ENCODE measurements around the gene TSPAN4. TPM values are rescaled to one million over a fixed set of nuclear protein-coding genes. Genes with fewer than 3 reads are reported as not detected.

TSPAN4 gene
- total and polyA plus RNA-seq, 11 donors, result 22.7 to 93.0 (median 31.3) TPM

DNA sequence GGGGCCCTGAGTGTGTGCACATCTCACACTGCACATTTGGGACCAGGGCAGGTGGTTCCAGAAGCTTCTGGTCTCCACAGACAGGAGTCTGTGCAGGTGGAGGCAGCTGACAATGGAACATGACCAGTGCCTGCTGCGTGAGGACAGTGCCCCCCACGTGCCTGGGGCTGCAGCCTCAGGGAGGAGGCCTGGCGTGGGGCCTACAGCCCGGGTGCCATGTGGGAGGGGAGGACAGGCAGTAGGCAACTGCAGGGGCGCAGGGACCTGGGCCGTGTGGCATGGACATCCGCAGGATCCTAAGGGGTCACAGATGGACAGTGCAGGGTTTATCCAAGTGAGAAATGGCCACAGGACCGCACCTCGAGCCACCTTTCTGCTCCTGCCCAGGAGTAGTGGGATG, 28.8 kb downstream of the TSPAN4 start:
- TF ChIP-seq, protein P1, sequence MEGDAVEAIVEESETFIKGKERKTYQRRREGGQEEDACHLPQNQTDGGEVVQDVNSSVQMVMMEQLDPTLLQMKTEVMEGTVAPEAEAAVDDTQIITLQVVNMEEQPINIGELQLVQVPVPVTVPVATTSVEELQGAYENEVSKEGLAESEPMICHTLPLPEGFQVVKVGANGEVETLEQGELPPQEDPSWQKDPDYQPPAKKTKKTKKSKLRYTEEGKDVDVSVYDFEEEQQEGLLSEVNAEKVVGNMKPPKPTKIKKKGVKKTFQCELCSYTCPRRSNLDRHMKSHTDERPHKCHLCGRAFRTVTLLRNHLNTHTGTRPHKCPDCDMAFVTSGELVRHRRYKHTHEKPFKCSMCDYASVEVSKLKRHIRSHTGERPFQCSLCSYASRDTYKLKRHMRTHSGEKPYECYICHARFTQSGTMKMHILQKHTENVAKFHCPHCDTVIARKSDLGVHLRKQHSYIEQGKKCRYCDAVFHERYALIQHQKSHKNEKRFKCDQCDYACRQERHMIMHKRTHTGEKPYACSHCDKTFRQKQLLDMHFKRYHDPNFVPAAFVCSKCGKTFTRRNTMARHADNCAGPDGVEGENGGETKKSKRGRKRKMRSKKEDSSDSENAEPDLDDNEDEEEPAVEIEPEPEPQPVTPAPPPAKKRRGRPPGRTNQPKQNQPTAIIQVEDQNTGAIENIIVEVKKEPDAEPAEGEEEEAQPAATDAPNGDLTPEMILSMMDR (IDR thresholded peaks at IDR 0.05), result no peak
- no peak for TF ChIP-seq POLR2A (IDR thresholded peaks at IDR 0.05)

DNA sequence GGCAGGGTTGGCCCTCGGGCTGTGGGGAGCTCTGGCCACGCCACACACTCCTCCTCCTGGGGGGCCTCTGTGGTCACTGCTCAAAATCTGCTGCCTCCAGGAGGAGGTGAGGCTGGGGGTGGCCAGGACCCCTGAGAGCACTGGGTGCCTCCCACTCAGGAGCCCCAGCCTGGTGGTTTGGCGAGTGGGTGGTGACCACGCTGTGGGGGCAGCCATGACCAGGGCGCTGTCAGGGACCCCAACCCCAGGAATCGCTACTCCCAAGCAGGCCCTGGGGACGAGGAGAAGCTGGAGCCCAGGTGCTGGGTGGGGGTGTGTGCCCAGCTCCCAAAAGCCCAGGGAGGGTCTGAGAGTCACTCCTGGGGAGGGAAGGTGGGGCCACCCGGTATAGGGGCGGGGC, 30.1 kb downstream of the TSPAN4 start:
- ATAC-seq (no peak), DNase-seq (no peak)
- peaks cover 0 to 12% (median 0%) of the 10 kb centered on the region in 12 donors for H3K4me1 ChIP-seq
- intact Hi-C loops (cut with DNase I), result no loop called here
- no peak overlapping the region for H3K27ac ChIP-seq
- TF ChIP-seq POLR2A (IDR thresholded peaks at IDR 0.05), result no peak
- TF ChIP-seq, protein P1 (IDR thresholded peaks at IDR 0.05), result no peak
- H3K27me3 ChIP-seq, result no peaks in the 10 kb centered on the region
- WGBS, 4 donors, result 90 to 96% (median 92%) methylated on average over 5 to 9 of the region's 9 CpGs
- no peak overlapping the region for H3K4me3 ChIP-seq
- H3K36me3 ChIP-seq, result peaks cover 0 to 10% (median 0%) of the 10 kb centered on the region in 9 donors
- H3K9me3 ChIP-seq, result no peaks in the 10 kb centered on the region

More for the DNA sequence above, 28.8 kb downstream of the TSPAN4 start:
- ATAC-seq (no peak), DNase-seq (no peak)
- H3K4me1 ChIP-seq, result peaks cover 0 to 4% (median 0%) of the 10 kb centered on the region in 12 donors
- no peak overlapping the region for H3K4me3 ChIP-seq
- WGBS, 4 donors, result 74 to 78% (median 76%) methylated on average over 7 to 9 of the region's 9 CpGs
- no peaks in the 10 kb centered on the region for H3K9me3 ChIP-seq
- peaks cover 0 to 18% (median 7%) of the 10 kb centered on the region in 9 donors for H3K36me3 ChIP-seq
- no peak overlapping the region for H3K27ac ChIP-seq
- H3K27me3 ChIP-seq, result no peaks in the 10 kb centered on the region
- intact Hi-C loops (cut with DNase I), result no loop called here

DNA sequence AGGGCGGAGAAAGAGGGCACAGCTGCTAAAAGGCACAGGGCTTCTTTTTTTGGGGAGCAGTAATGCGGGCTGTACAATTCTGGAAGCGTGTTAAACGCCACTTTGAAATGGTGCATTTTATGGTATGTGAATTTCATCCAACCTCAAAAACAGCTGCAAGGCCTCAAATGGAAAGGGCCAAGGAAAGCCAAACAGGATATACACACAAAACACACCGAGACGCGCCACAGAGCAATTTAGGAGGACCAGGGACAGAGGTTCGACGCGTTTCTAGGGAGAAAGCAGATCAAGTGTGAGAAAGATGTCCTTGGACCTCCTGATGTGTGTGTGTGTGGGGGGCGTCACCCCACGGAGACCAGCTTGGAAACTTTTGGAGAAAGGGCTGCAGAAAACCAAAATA, 31.1 kb downstream of the TSPAN4 start:
- Histone ChIP-seq H3K4me3 (no peak overlapping the region), H3K4me1 (peaks cover 0 to 12% (median 0%) of the 10 kb centered on the region in 12 donors), H3K27me3 (no peaks in the 10 kb centered on the region), H3K9me3 (no peaks in the 10 kb centered on the region), H3K36me3 (peaks cover 0 to 6% (median 0%) of the 10 kb centered on the region in 9 donors), H3K27ac (no peak overlapping the region)
- TF ChIP-seq POLR2A (IDR thresholded peaks at IDR 0.05), result no peak
- DNase-seq (no peak), ATAC-seq (no peak)
- intact Hi-C loops (cut with DNase I), result no loop called here
- WGBS, 4 donors, result 70 to 78% (median 72%) methylated on average over 11 to 12 of the region's 12 CpGs

DNA sequence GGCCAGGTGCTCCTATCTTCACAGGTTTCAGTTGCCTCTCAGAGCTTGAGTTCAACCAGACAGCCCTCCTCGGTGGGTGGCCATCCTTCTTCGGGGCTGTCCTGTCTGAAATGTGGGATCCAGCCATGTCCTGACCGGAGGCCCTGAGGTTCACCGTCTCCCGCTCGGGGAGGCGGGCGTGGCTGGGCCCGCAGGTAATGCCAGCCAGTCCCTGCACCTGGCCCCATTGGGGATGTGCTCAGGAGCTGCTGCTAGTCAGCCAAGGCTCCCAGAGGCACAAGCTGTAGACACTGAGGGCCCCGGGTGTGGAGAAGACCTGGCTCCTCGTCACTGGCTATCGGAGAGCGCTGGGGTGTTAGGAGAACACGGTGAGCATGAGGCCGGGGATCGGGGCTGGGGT, 32.6 kb downstream of the TSPAN4 start:
- Histone ChIP-seq H3K9me3 (no peaks in the 10 kb centered on the region), H3K36me3 (peaks cover 0 to 10% (median 2%) of the 10 kb centered on the region in 9 donors), H3K27ac (no peak overlapping the region), H3K4me3 (no peak overlapping the region), H3K4me1 (peaks cover 0 to 12% (median 0%) of the 10 kb centered on the region in 12 donors), H3K27me3 (no peaks in the 10 kb centered on the region)
- no peak for TF ChIP-seq POLR2A (IDR thresholded peaks at IDR 0.05)
- TF ChIP-seq, protein P1 (IDR thresholded peaks at IDR 0.05), result no peak
- intact Hi-C loops (cut with DNase I), result no loop called here
- no peak for ATAC-seq
- no peak for DNase-seq
- 94 to 97% (median 94%) methylated on average over 14 to 16 of the region's 16 CpGs for WGBS, 4 donors

DNA sequence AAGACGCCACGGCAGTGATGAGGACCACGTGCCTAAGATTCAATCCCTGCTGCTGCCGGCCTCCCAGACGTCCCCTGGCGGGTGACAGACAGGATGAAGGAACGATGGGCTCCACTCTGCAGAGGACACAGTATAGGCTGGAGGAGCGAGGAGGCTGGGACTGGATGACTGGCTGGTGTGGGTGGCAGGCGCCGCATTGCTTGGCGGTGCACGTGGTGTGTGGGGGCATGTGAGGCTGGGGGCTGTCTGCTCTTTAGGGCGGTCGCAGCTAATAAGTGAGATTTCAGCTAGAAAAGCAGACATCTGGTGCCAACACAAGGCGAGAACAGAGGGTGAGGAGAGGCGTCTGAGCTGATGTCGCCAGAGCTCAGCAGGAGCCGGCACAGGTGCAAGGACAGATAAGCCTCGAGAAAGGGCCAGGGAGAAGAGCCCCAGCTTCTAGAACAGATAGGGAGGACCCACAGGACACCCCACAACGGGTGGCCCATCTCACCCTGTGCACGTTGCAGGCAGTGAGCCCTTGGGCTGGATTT, 33.2 kb downstream of the TSPAN4 start:
- H3K4me3 ChIP-seq, result no peak overlapping the region
- TF ChIP-seq POLR2A (IDR thresholded peaks at IDR 0.05), result no peak
- TF ChIP-seq, protein P1 (IDR thresholded peaks at IDR 0.05), result no peak

More for the DNA sequence above, 33.2 kb downstream of the TSPAN4 start:
- Histone ChIP-seq H3K36me3 (peaks cover 0 to 15% (median 2%) of the 10 kb centered on the region in 9 donors), H3K4me1 (peaks cover 0 to 12% (median 0%) of the 10 kb centered on the region in 12 donors), H3K9me3 (no peaks in the 10 kb centered on the region), H3K27ac (no peak overlapping the region), H3K27me3 (no peaks in the 10 kb centered on the region)
- WGBS, 4 donors, result 87 to 91% (median 88%) methylated on average over 21 of the region's 21 CpGs
- intact Hi-C loops (cut with DNase I), result loop anchor here in 1 of 10 donors (1.0 kb wide), 1 partner anchor 33 kb away; no protein-coding TSS in a partner anchor
- no peak for ATAC-seq
- DNase-seq, result no peak

All from heart left ventricle (tissue), 16 donors.